LoVo (cell line): ENCODE data around the gene C19orf81.

Source experiments
- DNase-seq: peaks from one replicate; pipeline ENCODE4 v3.0.0-alpha.2; 2016; ENCODE audit warnings: low spot score

The C19orf81 gene

DNA sequence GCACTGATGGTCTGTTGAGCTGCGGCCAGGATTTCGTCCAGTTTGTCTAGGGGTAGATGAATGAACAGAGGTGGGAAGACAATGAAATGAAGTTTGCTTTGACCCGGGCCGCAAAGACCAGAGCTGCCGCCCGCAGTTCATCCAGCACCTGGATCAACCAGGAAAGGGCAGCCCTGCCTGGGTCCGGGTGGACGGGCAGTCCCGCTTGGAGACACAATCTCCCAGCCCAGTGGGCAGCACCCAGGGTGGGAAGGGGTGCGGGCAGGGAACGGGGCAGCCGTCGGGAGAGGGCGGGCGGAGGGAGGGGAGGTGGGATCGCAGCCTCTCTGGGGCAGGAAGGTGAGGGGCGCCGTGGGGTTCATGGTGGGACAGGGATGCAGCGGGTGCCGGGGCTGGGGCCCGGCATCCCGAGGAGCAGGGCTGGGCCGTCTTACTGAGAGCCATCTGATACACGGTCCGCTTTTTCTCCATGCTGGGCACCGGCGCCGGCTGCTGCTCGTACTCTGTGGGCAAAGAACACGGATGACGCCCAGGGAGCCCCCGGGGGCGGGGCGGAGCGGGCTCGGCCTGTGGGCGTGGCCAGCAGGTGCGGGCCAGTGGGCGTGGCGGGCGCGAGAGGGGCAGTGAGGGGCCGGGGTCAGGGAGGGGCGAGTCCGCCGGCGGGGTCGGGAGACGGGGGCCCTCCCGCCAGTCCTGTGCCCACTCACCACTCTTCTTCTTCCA is 37.2 kb downstream of the C19orf81 start:
- no peak for DNase-seq

DNA sequence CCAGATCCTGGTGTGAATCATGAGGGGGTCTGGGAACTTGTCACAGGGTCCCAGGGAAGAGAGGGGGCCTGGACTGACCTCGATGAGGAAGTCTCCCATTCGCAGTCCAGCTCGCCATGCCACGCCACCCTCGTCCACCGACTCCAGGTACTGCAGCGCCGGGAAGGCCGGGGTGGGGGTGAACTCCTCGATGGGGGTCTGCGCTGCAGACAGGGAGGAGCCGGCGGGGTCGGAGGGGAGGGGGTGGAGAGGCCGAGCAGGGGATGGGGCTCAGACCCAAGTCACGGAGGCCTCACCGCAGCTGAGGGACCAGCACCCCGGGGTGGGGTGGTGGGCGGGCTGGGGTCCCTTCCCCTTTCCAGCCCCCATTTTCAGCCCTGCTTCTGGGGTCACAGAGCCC is 39.5 kb downstream of the C19orf81 start:
- DNase-seq, result no peak

DNA sequence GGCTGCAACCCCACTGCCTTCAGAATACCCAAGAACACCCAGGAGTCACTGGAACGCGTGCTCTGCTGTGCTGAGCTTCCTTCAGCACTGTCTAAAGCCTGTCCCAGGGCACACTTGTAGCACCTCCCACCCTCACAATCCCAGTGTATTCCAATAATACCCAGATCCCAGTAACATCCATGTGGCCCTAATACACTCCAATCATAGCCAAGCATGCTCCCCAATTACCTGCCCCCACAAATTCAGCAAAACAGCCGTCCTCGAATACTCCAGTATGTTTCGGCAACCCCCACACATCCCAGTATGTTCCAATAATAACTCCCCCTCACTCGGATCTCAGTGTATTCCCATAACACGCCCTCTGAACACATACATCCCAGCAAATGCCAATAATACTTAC is 41.2 kb downstream of the C19orf81 start:
- DNase-seq, result no peak

DNA sequence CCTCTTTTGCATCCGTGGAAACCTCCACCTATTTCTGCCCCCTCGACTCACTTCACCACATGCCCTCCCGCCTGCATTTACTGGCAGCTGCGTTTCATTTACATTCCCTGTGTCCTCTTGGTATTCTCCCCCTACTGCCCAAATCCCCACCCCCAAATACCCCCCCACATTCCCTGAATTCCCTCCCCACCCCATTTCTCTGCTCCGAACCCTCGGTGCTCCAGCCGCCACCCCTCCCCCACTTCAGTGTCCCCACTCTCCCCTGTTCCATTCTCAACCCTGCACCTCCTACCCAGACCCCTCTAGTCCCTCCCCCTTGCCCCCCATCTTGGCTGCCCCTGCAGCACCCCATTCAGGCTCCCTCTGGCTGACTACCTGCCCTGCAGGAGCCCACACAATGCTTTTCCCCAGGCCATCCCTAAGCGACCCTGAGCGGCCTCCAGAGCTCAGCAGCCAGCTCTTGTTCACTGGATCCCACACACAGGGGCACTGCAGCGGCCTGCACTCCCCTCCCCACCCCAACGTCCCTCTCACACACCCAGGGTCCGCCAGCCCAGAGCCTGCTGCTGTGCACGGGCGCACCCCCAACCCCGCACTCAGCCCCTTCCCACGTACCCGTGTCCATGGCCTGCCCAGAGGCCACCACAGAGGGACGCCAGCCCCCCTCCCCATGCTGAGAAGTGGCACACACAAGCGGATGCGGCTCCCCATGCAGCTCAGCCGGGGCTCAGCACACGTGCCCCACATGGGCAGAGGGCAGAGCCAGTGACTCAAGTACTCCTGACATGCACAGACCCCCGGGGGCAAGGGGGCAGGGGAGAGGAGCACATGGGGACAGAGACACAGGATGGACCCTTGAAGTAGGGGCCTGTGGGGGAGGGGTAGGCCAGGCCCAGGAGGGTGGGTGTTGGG is 44.1 kb downstream of the C19orf81 start:
- DNase-seq, result no peak

DNA sequence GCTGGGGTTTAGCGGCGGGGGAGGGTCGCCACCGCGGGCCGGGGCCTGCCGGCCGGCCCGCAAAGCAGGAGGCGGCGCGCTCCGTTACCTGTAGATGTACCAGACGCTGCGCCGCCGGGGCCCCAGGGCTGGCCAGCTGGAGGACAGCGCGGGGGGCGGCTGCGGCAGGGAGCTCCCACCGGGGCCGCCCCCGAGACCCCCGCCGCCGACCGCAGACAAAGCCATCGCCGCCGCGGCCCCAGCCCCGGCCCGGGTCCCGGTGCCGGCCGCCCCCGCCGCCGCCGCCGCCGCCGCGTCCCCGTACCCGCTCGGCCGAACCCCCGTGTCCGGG is 45.5 kb downstream of the C19orf81 start:
- no peak for DNase-seq

DNA sequence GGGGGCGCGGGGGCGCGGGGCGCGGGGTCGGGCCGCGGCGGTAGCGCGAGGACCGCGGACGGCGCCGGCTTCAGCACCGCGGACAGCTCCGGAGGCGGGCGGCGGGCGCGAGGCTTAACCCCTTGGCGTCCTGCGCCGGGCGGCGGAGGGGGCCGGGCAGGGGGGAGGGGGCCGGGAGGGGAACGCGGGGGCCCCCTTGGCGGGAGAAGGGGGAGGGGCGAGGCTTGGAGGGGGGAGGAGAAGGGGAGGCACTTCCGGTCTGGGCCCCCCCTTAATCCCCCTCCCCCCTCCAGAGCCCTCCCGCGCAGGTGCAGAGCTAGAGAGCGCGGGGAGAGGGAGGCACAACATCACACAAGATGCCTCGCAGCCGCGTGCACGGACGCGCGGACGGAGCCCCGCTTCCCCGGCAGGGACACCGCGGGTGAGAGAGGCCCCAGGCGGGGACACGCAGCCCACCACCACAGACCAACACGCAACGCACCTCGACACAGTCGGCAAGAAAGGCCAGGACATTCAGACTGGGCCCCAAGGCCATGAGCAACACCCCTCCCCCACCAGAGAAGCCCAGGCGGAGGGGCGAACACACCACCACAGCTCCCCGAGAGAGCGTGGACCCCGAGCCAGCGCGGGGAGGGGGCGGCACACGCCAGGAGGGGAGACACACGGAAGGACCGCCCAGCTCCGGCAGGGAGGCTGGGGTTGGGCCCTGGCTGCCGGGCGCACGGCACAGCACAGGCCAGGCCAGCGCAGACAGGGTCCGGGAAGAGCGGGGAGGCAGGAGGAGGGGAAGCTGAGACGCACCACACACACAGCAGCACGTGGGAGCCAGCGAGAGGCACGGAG is 46.2 kb downstream of the C19orf81 start:
- peak; percentile 12 for DNase-seq

DNA sequence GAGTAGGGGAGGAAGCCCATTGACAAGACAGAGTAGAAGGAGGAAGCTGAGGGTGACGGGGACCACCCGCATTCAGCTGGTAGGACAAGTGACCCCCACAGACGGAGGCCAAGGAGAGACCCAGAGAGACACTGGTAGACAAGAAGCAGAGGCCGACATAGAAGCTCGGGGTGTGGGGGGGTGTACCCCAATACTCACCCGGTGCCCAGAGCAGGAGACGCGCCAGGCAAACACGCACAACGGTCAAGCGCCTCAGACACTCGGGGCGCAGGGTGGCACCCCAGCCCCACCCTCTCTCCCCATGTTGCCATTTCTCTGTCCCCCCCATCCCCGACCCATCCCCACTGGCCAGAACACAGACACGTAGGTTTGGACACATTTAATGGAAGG is 46.8 kb downstream of the C19orf81 start:
- no peak for DNase-seq

DNA sequence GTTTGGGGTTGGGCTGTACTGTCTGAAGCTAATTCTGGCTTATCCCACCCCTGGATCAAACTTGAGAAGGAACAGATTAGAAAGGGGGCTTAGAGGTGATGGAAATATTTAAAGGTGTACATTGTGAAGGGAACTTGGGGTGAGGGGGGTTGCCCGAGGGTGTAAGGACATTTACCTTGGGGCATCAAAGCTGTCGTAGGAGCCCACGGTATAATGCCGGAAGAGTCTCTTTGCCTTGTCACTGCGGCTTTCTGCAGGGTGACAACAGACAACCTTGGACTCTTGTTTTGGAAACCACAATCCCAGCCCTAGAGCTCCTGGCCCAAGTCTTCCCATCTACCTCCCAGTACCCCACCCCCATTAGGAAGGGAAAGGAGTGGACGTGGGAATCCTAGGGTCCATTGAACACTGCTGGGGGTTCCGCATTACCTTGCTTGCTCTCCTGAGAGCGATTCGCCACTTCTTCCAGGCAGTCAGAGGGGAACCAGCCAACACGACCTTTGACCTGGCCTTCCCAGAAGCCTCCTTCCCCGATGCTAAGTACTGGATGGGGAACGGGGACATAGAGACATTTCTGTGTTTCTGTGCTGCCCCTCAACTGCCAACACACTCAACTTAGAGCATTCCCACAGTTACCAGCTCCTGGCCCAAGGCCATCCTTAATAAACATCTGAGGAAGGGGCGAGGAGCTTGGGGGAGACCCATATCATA is 48.3 kb downstream of the C19orf81 start:
- no peak for DNase-seq

DNA sequence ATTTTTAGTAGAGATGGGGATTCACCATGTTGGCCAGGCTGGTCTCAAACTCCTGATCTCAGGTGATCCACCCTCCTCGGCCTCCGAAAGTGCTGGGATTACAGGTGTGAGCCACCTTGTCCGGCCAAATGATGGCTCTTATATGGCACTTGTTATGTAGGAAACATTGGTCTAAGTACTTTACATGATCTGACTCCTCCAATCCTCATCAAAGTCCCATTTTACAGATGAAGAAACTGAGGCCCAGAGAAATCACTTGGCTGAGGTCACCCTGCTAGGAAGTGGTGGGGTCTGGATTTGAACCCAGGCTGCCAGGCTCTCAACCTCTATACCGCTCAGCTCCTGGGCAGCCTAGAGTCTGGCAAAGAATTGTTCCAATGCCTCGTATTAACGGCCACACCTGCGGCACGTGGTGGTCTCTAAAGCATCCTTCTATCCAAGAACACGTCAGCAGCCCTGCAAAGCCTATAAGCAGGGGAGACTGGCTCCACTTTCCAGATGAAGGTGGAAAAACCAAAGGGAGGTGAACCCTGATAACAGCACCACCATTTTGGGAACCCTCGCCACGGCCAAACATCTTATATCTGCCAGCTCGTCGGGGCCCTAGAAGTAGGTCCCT is 52.2 kb downstream of the C19orf81 start:
- no peak for DNase-seq

DNA sequence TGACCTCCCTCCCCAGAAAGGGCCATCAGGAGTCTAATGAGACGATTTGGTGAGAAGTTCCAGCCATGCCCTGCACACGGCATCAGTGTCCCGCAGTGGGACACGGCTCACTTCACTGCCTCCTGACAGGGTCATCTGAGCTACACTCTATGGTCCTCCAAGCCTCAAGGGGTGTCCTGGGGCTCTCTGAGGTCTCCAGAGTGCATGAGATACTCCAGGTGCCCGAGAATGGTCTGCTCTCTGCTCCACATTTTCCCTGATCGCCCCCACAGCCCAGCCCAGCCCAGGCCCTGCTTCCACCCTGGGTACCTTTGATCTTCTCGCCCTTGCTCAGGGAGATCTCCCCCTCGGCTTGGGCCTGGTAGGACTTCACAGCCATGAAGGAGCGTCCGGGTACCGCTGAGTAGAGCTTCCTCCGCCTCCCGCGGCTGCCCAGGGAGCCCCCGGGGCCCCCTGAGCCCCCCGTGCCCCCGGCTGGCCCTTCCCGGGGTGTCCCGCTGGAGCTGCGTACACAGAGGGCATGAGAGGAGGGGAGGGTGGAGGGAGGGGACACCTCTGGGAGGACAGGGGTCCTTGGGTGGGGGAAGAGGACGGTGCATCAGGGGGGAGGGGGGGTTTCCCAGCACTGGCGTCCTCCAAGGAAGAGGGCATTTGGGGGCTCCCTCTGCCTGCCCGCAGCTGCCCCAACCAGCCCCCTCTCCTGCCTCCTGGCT is 53.1 kb downstream of the C19orf81 start:
- no peak for DNase-seq

DNA sequence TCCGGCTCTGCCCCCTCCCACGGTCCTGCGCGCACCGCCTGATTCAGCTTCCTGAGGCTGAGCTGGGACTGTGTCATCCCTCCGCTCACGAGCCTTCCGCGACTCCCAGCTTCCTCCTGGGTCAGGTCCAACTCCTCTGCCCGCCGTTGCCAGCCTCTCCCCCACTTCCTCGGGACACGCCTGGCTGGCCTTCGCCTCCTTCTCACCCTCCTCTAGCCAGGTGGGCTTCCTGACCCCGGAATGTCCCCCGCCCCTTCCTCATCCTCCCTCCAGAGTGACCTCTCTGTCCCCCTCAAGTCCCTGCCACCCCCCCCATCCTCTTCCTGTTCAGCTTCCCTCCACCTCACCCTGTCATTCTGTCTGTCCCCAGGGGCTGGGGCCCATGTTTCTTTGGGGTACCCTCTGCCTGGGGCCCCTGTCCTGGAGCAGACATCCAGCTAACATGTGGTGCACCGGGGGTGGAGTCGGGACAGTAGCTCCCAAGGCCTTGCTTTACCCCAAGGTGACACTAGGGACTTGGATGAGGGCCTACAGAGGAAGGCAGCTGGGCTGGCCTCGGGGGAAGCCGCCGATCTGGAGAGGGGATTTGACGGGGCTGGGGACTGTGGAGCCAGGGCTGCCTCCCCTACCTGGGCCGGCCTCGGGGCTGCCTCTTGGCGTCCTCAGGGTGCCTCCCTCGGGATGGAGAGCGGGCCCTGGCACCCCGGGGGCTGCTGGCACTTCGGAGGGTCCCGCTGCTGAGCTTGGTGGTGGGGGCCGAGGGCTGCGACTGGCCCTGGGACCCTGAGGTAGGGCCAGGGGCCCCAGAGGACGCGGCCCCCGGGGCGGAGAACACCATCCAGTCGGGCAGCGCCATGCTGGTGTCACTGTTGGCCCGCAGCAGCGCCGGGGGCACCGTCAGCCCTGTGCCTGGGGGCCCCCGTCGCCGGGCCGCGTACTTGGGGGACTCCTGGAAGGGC is 53.9 kb downstream of the C19orf81 start:
- no peak for DNase-seq

DNA sequence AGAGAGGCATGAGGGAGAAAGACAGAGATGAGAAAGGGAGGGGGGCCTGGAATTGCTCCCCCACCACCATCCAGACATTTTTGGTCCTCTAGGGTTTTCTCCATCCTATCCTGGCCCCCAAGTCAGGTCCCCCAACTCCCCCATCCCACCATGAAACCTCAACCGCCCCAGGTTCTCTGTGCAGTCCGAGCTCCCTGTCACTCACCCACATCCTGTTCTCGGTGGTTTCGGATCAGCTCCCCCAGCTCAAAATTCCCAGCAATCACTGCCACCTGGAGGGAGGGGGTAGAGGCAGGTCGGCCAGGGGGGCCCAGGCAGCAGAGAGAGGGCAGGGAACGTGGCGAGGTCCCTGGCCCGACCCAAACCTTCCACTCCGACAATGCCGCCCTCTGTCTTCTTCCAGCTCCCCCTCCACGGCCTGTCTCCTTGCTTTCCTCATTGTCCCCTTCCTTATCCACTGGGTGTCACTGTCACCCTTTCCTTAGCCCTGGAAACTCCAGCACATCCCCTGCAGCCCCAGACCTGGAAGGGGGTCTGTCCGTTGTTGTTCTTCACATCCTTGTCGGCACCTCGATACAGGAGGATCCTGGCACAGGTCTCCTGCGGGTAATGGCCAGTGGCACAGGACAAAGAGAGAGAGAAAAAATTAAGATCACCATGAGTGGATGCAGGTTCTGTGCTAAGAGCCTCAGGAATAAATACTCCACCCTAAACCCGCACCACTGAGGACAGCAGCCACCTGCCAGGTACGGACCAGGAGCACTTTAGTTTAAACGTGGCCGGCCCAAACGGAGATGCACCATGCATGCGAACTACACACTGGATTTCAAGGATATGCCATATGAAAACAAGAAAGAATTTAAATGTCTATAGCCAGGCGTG is 54.9 kb downstream of the C19orf81 start:
- no peak for DNase-seq

DNA sequence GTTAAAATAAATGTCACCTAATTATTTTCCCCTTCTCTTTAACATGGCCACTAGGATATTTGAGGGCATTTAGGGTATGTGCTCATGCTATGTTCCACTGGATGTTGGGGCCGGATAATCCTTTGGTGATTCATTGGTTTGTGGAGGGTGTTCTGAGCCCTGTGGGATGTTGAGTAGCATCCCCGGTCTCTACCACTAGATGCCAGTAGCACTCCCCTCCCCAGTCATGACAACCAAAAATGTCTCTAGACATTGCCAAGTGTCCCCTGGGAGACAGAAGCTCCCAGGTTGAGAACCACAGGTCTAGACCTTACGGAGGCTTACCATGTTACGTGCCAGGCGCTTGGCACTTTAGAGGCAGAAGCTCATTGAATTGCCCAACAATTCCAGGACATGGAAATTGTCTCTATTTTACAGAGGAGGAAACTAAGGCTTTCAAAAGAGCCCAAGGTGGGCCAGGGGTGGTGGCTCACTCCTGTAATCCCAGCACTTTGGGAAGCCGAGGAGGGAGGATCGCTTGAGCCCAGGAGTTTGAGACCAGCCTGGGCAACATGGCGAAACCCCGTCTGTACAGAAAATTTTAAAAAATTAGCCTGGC is 56.3 kb downstream of the C19orf81 start:
- DNase-seq, result peak; percentile 54

DNA sequence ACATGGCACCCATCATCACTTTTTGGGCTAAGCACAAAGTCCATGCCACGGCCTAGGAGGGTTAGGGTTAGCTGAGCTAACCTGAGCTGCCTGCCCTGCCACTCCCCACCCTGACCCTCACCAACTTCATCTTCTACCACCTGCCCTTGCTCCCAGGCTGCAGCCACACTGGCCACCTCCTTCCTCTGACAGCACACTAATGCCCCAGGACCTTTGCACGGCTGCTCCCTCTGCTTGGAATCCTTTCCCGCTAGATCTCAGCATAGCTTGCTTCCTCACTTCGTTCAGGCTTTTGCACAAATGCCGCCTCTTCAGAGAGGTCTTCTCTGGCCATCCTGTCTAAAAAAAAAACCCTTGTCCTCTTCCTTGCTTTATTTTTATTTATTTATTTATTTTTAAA is 57.1 kb downstream of the C19orf81 start:
- no peak for DNase-seq

DNA sequence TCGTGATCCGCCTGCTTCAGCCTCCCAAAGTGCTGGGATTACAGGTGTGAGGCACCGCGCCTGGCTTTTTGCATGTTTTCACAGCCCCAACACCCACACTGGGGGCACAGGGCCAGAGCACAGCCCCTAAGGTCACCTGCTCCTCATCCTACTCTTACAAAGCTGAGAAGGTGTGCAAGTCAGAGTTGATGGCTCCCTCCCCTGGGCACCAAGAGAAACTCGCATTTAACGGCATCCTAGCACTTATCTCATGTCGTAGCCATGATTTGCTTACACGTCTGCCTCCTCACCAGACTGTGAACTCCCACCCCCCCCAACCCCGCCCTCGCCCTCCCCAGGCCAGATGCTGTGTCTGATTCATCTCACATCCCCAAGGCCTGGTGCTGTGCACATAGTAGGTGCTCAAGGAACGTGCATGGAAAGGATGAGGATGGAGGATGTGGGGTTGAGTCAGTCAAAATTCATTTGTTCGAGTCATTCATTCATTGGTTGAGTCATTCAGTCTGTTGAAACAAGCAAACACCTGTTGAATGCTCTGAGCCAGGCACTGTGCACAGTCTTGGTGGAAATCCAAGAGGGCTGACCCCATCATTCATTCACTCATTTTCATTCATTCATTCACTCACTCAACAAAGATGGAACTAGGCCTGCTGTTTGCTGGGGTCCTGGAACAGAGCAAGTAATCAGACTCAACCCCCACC is 59.1 kb downstream of the C19orf81 start:
- no peak for DNase-seq
